H9 (cell line): Measurements from ENCODE around the gene TNNT2. TPM values are rescaled to one million over a fixed set of nuclear protein-coding genes. Genes with fewer than 3 reads are reported as not detected.

ENCODE experiments used
- DNase-seq: peaks from one replicate; pipeline ENCODE4 v3.0.0-alpha.2; 2017
- H2AFZ ChIP-seq: one replicate; pipeline ENCODE4 v1.6.1; 2013; ENCODE audit warnings: mild to moderate bottlenecking, low read length, control low read depth, moderate library complexity
- H2AK5ac ChIP-seq: 2 replicates; pipeline ENCODE4 v1.6.1; 2013; ENCODE audit warnings: low read length, control low read depth, mixed read lengths; ENCODE audit not compliant: insufficient read length
- H2BK120ac ChIP-seq: one replicate; pipeline ENCODE4 v1.6.1; 2013; ENCODE audit warnings: low read depth, mild to moderate bottlenecking, low read length, control low read depth, inconsistent platforms; ENCODE audit not compliant: poor library complexity, severe bottlenecking
- H2BK12ac ChIP-seq: 2 replicates; pipeline ENCODE4 v1.6.1; 2013; ENCODE audit warnings: low read length, control low read depth, mixed read lengths, low read depth; ENCODE audit not compliant: insufficient read length
- H2BK15ac ChIP-seq: 2 replicates; pipeline ENCODE4 v1.6.1; 2013; ENCODE audit warnings: low read depth, low read length, control low read depth
- H2BK20ac ChIP-seq: one replicate; pipeline ENCODE4 v1.6.1; 2013; ENCODE audit warnings: low read depth, mild to moderate bottlenecking, low read length, control low read depth, inconsistent platforms; ENCODE audit not compliant: poor library complexity, severe bottlenecking
- H2BK5ac ChIP-seq: 2 replicates; pipeline ENCODE4 v1.6.1; 2013; ENCODE audit warnings: low read length, control low read depth, mixed read lengths; ENCODE audit not compliant: insufficient read length
- H3K14ac ChIP-seq: 2 replicates; pipeline ENCODE4 v1.6.1; 2013; ENCODE audit warnings: low read length, control low read depth; ENCODE audit not compliant: insufficient read depth
- H3K18ac ChIP-seq: 2 replicates; pipeline ENCODE4 v1.6.1; 2013; ENCODE audit warnings: low read depth, mild to moderate bottlenecking, mixed read lengths, low read length, control low read depth; ENCODE audit not compliant: insufficient read length
- H3K23ac ChIP-seq: 2 replicates; pipeline ENCODE4 v1.6.1; 2013; ENCODE audit warnings: low read length, control low read depth, mixed read lengths, low read depth; ENCODE audit not compliant: insufficient read length
- H3K23me2 ChIP-seq: 2 replicates; pipeline ENCODE4 v1.6.1; 2013; ENCODE audit warnings: low read depth, mild to moderate bottlenecking, mixed read lengths, low read length, control low read depth; ENCODE audit not compliant: insufficient read length, poor library complexity, severe bottlenecking
- H3K27ac ChIP-seq: 2 replicates; pipeline ENCODE4 v1.5.1; 2013; ENCODE audit warnings: low read length, control low read depth, mixed read lengths, low read depth; ENCODE audit not compliant: insufficient read length
- H3K27me3 ChIP-seq: 2 replicates; pipeline ENCODE4 v1.6.1; 2013; ENCODE audit warnings: low read length, control low read depth, inconsistent platforms; ENCODE audit not compliant: insufficient read depth
- H3K4ac ChIP-seq: 2 replicates; pipeline ENCODE4 v1.6.1; 2013; ENCODE audit warnings: low read depth, mild to moderate bottlenecking, control low read depth, inconsistent platforms, low read length, moderate library complexity
- H3K4me1 ChIP-seq: 2 replicates; pipeline ENCODE4 v1.6.1; 2013; ENCODE audit warnings: low read length, control low read depth, inconsistent platforms; ENCODE audit not compliant: insufficient read depth
- H3K4me2 ChIP-seq: 2 replicates; pipeline ENCODE4 v1.6.1; 2013; ENCODE audit warnings: low read length, control low read depth, mixed read lengths; ENCODE audit not compliant: insufficient read length, insufficient read depth
- H3K56ac ChIP-seq: 2 replicates; pipeline ENCODE4 v1.6.1; 2013; ENCODE audit warnings: low read depth, mild to moderate bottlenecking, mixed read lengths, low read length, control low read depth; ENCODE audit not compliant: insufficient read length
- H3K79me1 ChIP-seq: 2 replicates; pipeline ENCODE4 v1.6.1; 2013; ENCODE audit warnings: low read depth, mild to moderate bottlenecking, moderate library complexity, low read length, control low read depth, inconsistent platforms; ENCODE audit not compliant: insufficient read depth, poor library complexity, severe bottlenecking
- H3K79me2 ChIP-seq: 2 replicates; pipeline ENCODE4 v1.6.1; 2013; ENCODE audit warnings: low read length, control low read depth, inconsistent platforms; ENCODE audit not compliant: insufficient read depth
- H3K9ac ChIP-seq: 2 replicates; pipeline ENCODE4 v1.6.1; 2013; ENCODE audit warnings: low read length, control low read depth, mixed read lengths; ENCODE audit not compliant: insufficient read length; ENCODE audit errors: extremely low read depth
- H3K9me3 ChIP-seq: one replicate; pipeline ENCODE4 v1.6.1; 2013; ENCODE audit warnings: low read depth, low read length, inconsistent platforms; ENCODE audit not compliant: control insufficient read depth
- H3T11ph ChIP-seq: one replicate; pipeline ENCODE4 v1.6.1; 2013; ENCODE audit warnings: mild to moderate bottlenecking, low read length, control low read depth, inconsistent platforms
- H4K20me1 ChIP-seq: one replicate; pipeline ENCODE4 v1.6.1; 2013; ENCODE audit not compliant: control insufficient read depth, insufficient read length, insufficient read depth
- H4K5ac ChIP-seq: 2 replicates; pipeline ENCODE4 v1.6.1; 2013; ENCODE audit warnings: low read depth, mild to moderate bottlenecking, mixed read lengths, low read length, control low read depth; ENCODE audit not compliant: insufficient read length
- H4K8ac ChIP-seq: replicated peaks from 2 replicates; pipeline ENCODE4 v1.6.1; 2013; ENCODE audit warnings: low read length, control low read depth, mixed read lengths, low read depth; ENCODE audit not compliant: insufficient read length
- H4K91ac ChIP-seq: 2 replicates; pipeline ENCODE4 v1.6.1; 2013; ENCODE audit warnings: low read depth, mild to moderate bottlenecking, moderate library complexity, mixed read lengths, low read length, control low read depth; ENCODE audit not compliant: insufficient read length
- H3K27ac Mint-ChIP-seq, 3 experiments: 2 replicates in 2 of 3; 3 replicates in 1 of 3; pipeline ENCODE4 v1.8.0; 2020 to 2021; ENCODE audit warnings: mixed read lengths in 3 of 3, mild to moderate bottlenecking in 1 of 3, moderate library complexity in 1 of 3
- H3K27me3 Mint-ChIP-seq: 2 replicates; pipeline ENCODE4 v1.8.0; 2021; ENCODE audit warnings: low read depth, mild to moderate bottlenecking, moderate library complexity, mixed read lengths
- H3K36me3 Mint-ChIP-seq, 3 experiments: 2 replicates in 2 of 3; 3 replicates in 1 of 3; pipeline ENCODE4 v1.8.0; 2020 to 2021; ENCODE audit warnings: low read depth in 3 of 3, mixed read lengths in 3 of 3; ENCODE audit not compliant: insufficient read depth in 1 of 3
- H3K4me1 Mint-ChIP-seq, 2 experiments: 2 replicates each; pipeline ENCODE4 v1.8.0; 2020; ENCODE audit warnings: mixed read lengths in 2 of 2
- H3K4me3 Mint-ChIP-seq, 2 experiments: 2 replicates in 1 of 2; 3 replicates in 1 of 2; pipeline ENCODE4 v1.8.0; 2020 to 2021; ENCODE audit warnings: mild to moderate bottlenecking in 2 of 2, mixed read lengths in 2 of 2, moderate library complexity in 1 of 2
- H3K9me3 Mint-ChIP-seq, 2 experiments: 2 replicates in 1 of 2; 3 replicates in 1 of 2; pipeline ENCODE4 v1.8.0; 2020; ENCODE audit warnings: mild to moderate bottlenecking in 2 of 2, mixed read lengths in 2 of 2, moderate library complexity in 1 of 2
- CTCF ChIP-seq: fragments of 200-600 bp; sonication (generic); conservative IDR thresholded peaks from 3 replicates; pipeline ENCODE4 v1.8.0; 2021; ENCODE audit warnings: antibody characterized with exemption, mild to moderate bottlenecking
- WGBS: extraction: QIAGEN DNeasy Blood & Tissue Kit; methylation state at CpG from one replicate; pipeline ENCODE4 v1.1.7; 2013; ENCODE audit warnings: missing lambda C conversion rate, low lambda C conversion rate, mixed read lengths; ENCODE audit not compliant: insufficient read length; ENCODE audit errors: extremely low coverage; 5-methylcytosine and 5-hydroxymethylcytosine counted together
- total RNA-seq: library from RNA; stranded (reverse); gene quantifications from 2 replicates; pipeline ENCODE4 v1.2.1, GENCODE V29; 2021

TNNT2 gene
- total RNA-seq, 1 experiment from 2014 or later, result 8.6 TPM

DNA sequence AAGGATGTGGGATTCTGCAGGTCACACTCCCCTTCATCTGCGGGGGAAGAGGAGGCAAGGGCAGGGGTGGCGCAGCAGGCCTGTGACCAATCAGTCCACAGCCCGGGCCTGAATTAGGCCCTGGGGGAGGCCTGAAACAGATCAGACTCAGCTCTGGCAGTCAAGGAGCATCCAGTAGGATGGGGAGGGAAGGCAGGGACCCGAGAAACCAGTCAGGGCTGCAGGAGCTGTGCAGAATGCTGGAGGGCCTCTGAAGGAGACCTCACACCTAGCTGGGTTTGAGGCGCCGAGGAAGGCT, 12.7 kb downstream of the TNNT2 start:
- H3K27ac ChIP-seq, result no peak overlapping the region
- no peak for DNase-seq

More for the DNA sequence above, 12.7 kb downstream of the TNNT2 start:
- Histone ChIP-seq H2BK20ac (no peak overlapping the region), H2AK5ac (no peak overlapping the region), H3K79me1 (no peaks in the 10 kb centered on the region), H3K23me2 (no peaks in the 10 kb centered on the region), H2BK15ac (no peak overlapping the region), H3T11ph (no peak overlapping the region), H3K4ac (no peak overlapping the region), H4K8ac (no peak overlapping the region), H3K56ac (no peak overlapping the region), H3K79me2 (no peaks in the 10 kb centered on the region), H3K4me2 (no peak overlapping the region), H3K9ac (no peak overlapping the region), H2BK5ac (no peak overlapping the region), H4K5ac (no peak overlapping the region), H3K18ac (no peak overlapping the region), H3K23ac (no peak overlapping the region), H3K27me3 (no peaks in the 10 kb centered on the region), H2BK120ac (no peak overlapping the region), H4K20me1 (no peaks in the 10 kb centered on the region), H2AFZ (no peak overlapping the region), H4K91ac (no peak overlapping the region), H3K9me3 (no peaks in the 10 kb centered on the region), H3K4me1 (no peaks in the 10 kb centered on the region), H2BK12ac (no peak overlapping the region), H3K14ac (no peak overlapping the region)
- no peak for TF ChIP-seq CTCF
- no CpG with 5 or more reads among the region's 6 CpGs for WGBS
- Mint-ChIP-seq H3K36me3 (no peaks in the 10 kb centered on the region), H3K9me3 (no peaks in the 10 kb centered on the region), H3K4me3 (no peak overlapping the region), H3K27ac (no peak overlapping the region; a peak in 1 of 7 replicates), H3K27me3 (peaks cover 9% of the 10 kb centered on the region), H3K4me1 (peaks cover 13 to 16% of the 10 kb centered on the region in 2 experiments)
